Left lung (tissue), 10 donors: ENCODE measurements around the gene RASGRF2. TPM values are rescaled to one million over a fixed set of nuclear protein-coding genes. Genes with fewer than 3 reads are reported as not detected.
A peak's percentile ranks its signal among the peaks of the same experiment; 100 is the strongest.

Source experiments
- ATAC-seq: fragments of 200-7000 bp; cut with Tn5 transposase; one replicate; pipeline ENCODE4 v1.9.1; 2020; ENCODE audit warnings: moderate library complexity
- DNase-seq, 4 donors: peaks; one replicate each; pipeline ENCODE4 v3.0.0-alpha.2; 2013 to 2020
- H3K27ac ChIP-seq, 2 donors: fragments of 200-600 bp; sonication (generic) in 1 of 2; one replicate each; pipeline versions ENCODE4 v1.5.0 to v1.8.0; 2020 to 2021
- H3K27me3 ChIP-seq, 2 donors: fragments of 200-600 bp; sonication (generic) in 1 of 2; one replicate each; pipeline versions ENCODE4 v1.5.0 to v1.8.0; 2020 to 2021
- H3K36me3 ChIP-seq, 2 donors: fragments of 200-600 bp; sonication (generic) in 1 of 2; one replicate each; pipeline versions ENCODE4 v1.5.0 to v1.8.0; 2020 to 2021
- H3K4me1 ChIP-seq, 2 donors: fragments of 200-600 bp; one replicate each; pipeline ENCODE4 v1.8.0; 2021
- H3K4me3 ChIP-seq, 2 donors: fragments of 200-600 bp; sonication (generic) in 1 of 2; one replicate each; pipeline versions ENCODE4 v1.5.0 to v1.8.0; 2020 to 2021; ENCODE audit warnings: mild to moderate bottlenecking in 1 of 2
- H3K9me3 ChIP-seq, 2 donors: fragments of 200-600 bp; sonication (generic) in 1 of 2; one replicate each; pipeline versions ENCODE4 v1.5.0 to v1.8.0; 2020 to 2021
- intact Hi-C, 2 donors: fragments of 100-400 bp; cut with DNase I; formaldehyde crosslinking; loops; one replicate each; pipeline versions ENCODE4 v1.11.2 to v1.14.2; 2022
- polyA plus RNA-seq, 6 donors: library from polyadenylated mRNA; unstranded; fragments of 120-200 nt; gene quantifications; one replicate each; pipeline ENCODE4 v1.2.1, GENCODE V29; 2013; ENCODE audit not compliant: insufficient read length in 6 of 6
- total RNA-seq, 2 donors: library from RNA; stranded (reverse); fragmentation: NEBNext Ultra II Directional; extraction: Animal tissue kit (Norgen Biotek cat#: 25700); gene quantifications; one replicate each; pipeline ENCODE4 v1.2.1, GENCODE V29; 2021
- TF ChIP-seq, protein P1 (sequence below), 2 donors: fragments of 200-600 bp; sonication (generic) in 1 of 2; IDR thresholded peaks; one replicate each; pipeline versions ENCODE4 v1.5.0 to v1.8.0; 2021; ENCODE audit warnings: antibody characterized with exemption in 2 of 2
- donor health status: DM: no; HTN: yes; CAD: no.
- donor health status: DM: no; HTN: no; CAD: no.

RASGRF2 gene
- total and polyA plus RNA-seq, 8 donors: 1.3 to 7.5 (median 2.8) TPM

DNA sequence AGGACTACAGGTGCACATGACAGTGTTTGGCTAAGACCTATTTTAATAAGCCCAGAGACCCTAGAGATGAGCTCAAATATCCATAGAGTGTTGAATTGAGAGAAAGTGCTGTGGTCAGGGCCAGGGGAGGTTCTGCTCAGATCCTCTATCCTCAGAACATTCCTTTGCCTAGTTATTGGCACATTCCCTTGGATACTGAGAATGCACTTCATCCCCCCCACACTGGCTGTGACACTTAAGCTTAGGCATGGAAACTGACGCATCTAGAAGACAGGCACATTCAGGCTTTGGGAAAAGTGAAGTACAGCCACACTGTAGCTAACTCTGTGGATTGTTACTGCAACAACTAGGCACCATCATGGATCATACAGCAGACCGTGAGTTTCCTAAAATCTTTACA lies 27.1 kb upstream of the RASGRF2 start:
- intact Hi-C loops: no loop called here
- H3K27me3 ChIP-seq: no peaks in the 10 kb centered on the region
- DNase-seq (no peak), ATAC-seq (no peak)
- H3K27ac ChIP-seq: no peak overlapping the region
- H3K4me3 ChIP-seq: no peak overlapping the region
- H3K9me3 ChIP-seq: no peaks in the 10 kb centered on the region
- TF ChIP-seq, protein P1, sequence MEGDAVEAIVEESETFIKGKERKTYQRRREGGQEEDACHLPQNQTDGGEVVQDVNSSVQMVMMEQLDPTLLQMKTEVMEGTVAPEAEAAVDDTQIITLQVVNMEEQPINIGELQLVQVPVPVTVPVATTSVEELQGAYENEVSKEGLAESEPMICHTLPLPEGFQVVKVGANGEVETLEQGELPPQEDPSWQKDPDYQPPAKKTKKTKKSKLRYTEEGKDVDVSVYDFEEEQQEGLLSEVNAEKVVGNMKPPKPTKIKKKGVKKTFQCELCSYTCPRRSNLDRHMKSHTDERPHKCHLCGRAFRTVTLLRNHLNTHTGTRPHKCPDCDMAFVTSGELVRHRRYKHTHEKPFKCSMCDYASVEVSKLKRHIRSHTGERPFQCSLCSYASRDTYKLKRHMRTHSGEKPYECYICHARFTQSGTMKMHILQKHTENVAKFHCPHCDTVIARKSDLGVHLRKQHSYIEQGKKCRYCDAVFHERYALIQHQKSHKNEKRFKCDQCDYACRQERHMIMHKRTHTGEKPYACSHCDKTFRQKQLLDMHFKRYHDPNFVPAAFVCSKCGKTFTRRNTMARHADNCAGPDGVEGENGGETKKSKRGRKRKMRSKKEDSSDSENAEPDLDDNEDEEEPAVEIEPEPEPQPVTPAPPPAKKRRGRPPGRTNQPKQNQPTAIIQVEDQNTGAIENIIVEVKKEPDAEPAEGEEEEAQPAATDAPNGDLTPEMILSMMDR (IDR thresholded peaks at IDR 0.05): no peak
- no peaks in the 10 kb centered on the region for H3K4me1 ChIP-seq
- no peaks in the 10 kb centered on the region for H3K36me3 ChIP-seq

DNA sequence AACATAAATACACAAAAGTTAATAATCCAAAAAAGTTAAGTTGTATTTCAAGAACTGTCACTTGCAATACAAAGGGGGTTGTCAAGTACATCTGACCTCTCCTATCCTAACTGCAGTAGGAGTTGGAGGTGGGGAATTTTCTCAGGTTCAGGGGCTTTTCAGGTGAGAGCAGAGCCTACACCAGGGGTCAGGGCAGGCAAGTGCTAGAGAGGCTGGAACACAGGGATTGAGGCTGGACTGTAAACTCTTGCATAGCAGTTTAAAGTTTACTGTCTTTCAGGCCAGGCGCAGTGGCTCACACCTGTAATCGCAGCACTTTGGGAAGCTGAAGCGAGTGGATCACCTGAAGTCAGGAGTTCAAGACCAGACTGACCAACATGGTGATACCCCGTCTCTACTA lies 25.4 kb upstream of the RASGRF2 start:
- no peaks in the 10 kb centered on the region for H3K36me3 ChIP-seq
- H3K4me1 ChIP-seq: no peaks in the 10 kb centered on the region
- no peak overlapping the region for H3K4me3 ChIP-seq
- DNase-seq (no peak), ATAC-seq (no peak)
- TF ChIP-seq, protein P1 (IDR thresholded peaks at IDR 0.05): no peak
- no peaks in the 10 kb centered on the region for H3K9me3 ChIP-seq
- intact Hi-C loops: no loop called here
- no peak overlapping the region for H3K27ac ChIP-seq
- H3K27me3 ChIP-seq: no peaks in the 10 kb centered on the region

DNA sequence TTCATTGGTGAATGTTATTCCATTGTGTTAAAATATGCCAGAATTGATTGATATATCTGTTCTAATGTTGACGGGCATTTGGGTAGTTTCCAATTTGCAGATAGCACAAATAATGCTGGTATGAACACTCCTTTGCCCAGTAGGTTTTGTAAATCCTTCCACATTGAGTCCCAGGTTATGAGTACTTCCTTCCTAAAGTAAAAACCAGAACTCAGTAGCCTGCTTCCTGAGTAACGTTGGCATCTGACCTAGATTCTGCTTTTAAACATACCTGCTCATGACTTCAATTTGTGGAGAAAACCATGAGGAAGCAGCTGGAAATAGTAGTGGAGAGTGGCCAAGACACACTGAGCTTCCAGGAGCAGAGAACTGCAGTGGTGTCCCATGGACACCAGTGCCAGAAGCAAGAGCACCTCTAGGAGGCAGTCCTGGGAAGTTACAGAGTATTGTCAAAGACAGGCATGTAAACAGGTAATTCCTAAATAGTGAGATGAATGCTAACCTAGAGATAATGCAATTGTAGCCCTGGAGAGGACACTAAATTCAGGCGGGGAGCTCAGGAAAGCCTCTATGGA lies 24.3 kb upstream of the RASGRF2 start:
- no peaks in the 10 kb centered on the region for H3K4me1 ChIP-seq
- no peaks in the 10 kb centered on the region for H3K27me3 ChIP-seq
- peak; percentile 33 for ATAC-seq
- TF ChIP-seq, protein P1 (IDR thresholded peaks at IDR 0.05): no peak
- no peak overlapping the region for H3K4me3 ChIP-seq
- H3K9me3 ChIP-seq: no peaks in the 10 kb centered on the region
- no peaks in the 10 kb centered on the region for H3K36me3 ChIP-seq
- intact Hi-C loops: no loop called here
- H3K27ac ChIP-seq: no peak overlapping the region
- DNase-seq: no peak

DNA sequence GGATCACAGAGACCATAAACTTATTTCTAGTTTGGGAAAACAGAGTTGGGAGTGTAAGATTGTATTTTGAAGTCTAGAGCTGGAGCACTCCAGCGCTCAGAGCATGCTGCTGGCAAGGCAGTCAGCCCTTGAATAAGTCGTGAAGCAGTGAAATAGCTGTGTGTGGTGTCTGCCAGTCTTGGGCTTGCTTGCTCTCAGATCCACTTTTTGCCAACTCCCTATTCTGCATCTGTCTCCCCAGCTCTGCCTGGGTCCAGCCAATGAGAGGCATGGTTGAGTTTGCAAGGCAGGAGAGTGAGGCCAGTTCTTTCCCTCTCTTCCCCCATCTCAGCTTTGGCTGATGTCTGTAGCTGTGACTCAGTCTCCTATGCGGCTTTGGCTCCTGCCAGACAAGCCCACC lies 23.3 kb upstream of the RASGRF2 start:
- Histone ChIP-seq H3K27me3 (no peaks in the 10 kb centered on the region), H3K36me3 (no peaks in the 10 kb centered on the region), H3K9me3 (no peaks in the 10 kb centered on the region), H3K4me1 (no peaks in the 10 kb centered on the region), H3K4me3 (no peak overlapping the region), H3K27ac (no peak overlapping the region)
- intact Hi-C loops: no loop called here
- no peak for ATAC-seq
- TF ChIP-seq, protein P1 (IDR thresholded peaks at IDR 0.05): no peak
- no peak for DNase-seq

DNA sequence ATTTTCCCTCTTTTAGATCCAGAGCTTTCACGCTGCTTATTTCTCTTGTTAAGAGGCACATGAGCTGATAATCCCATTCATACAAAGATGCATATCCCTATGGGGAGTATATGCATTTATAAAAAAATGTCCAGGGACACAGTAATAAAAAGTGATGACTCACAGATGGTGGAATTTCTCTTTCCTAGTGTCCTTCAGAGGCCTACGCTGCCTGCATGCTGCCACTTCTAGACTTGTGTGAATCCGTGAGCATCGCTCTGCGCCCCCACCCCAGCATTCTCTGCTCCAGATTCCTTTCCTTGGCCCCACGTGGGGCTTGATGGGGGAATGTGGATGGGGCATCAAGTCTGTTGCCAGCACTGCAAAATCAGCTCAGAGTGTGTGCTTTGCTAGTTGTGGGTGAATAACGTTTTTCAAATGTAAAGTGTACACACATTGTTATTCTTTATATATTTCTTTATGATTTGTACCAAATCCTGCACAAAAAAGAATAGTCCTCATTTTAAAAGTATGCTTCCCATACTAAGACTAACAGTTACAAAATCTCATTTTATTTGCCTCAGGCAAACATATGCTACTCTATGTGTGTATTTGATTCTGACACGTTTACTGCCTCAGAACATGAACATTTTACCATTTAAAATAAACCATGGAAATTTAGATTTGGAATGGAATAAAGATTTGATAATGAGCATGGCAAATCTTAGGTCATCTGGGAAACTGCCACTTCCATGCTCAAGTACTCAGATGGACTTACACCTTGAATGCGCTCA lies 22.4 kb upstream of the RASGRF2 start:
- no peak overlapping the region for H3K4me3 ChIP-seq
- intact Hi-C loops: no loop called here
- no peak for DNase-seq

More for the DNA sequence above, 22.4 kb upstream of the RASGRF2 start:
- TF ChIP-seq, protein P1 (IDR thresholded peaks at IDR 0.05): no peak
- H3K27ac ChIP-seq: no peak overlapping the region
- no peak for ATAC-seq
- no peaks in the 10 kb centered on the region for H3K36me3 ChIP-seq
- H3K27me3 ChIP-seq: no peaks in the 10 kb centered on the region
- no peaks in the 10 kb centered on the region for H3K9me3 ChIP-seq
- H3K4me1 ChIP-seq: no peaks in the 10 kb centered on the region
